ENCODE data around the gene WDR7. TPM values are rescaled to one million over a fixed set of nuclear protein-coding genes. Genes with fewer than 3 reads are reported as not detected.

Gene WDR7
- total RNA-seq, 3 donors from 2014 or later: 21.2 to 22.3 (median 22.1) TPM

GRCh38 chr18:56831988-56832387 lies 180.8 kb downstream of the WDR7 start:
- ATAC-seq (no peak), DNase-seq (no peak)
- Mint-ChIP-seq H3K9me3 (peaks cover 3% of the 10 kb centered on the region), H3K27me3 (ENCODE audit: low read depth) (no peaks in the 10 kb centered on the region), H3K4me3 (no peak overlapping the region), H3K4me1 (ENCODE audit: low read depth) (no peaks in the 10 kb centered on the region), H3K36me3 (ENCODE audit: insufficient read depth) (peaks cover 36% of the 10 kb centered on the region)

- no peaks in the 10 kb centered on the region for H3K27me3 Mint-ChIP-seq (ENCODE audit: low read depth)
Observed at GRCh38 chr18:56835331-56835730, 184.2 kb downstream of the WDR7 start.

GRCh38 chr18:56836173-56836572 lies 185.0 kb downstream of the WDR7 start:
- Mint-ChIP-seq H3K36me3 (ENCODE audit: insufficient read depth) (peaks cover 17% of the 10 kb centered on the region), H3K4me1 (ENCODE audit: low read depth) (no peaks in the 10 kb centered on the region), H3K27me3 (ENCODE audit: low read depth) (no peaks in the 10 kb centered on the region), H3K9me3 (no peaks in the 10 kb centered on the region), H3K4me3 (no peak overlapping the region)
- DNase-seq (no peak), ATAC-seq (no peak)

More at GRCh38 chr18:56835331-56835730, 184.2 kb downstream of the WDR7 start:
- H3K4me1 Mint-ChIP-seq (ENCODE audit: low read depth): no peaks in the 10 kb centered on the region
- no peak for DNase-seq
- H3K36me3 Mint-ChIP-seq (ENCODE audit: insufficient read depth): peaks cover 23% of the 10 kb centered on the region
- no peaks in the 10 kb centered on the region for H3K9me3 Mint-ChIP-seq
- no peak overlapping the region for H3K4me3 Mint-ChIP-seq
- no peak for ATAC-seq

- H3K27me3 Mint-ChIP-seq (ENCODE audit: low read depth): no peaks in the 10 kb centered on the region
- DNase-seq (no peak), ATAC-seq (no peak)
- H3K4me3 Mint-ChIP-seq: no peak overlapping the region
- H3K9me3 Mint-ChIP-seq: peaks cover 4% of the 10 kb centered on the region
- H3K36me3 Mint-ChIP-seq (ENCODE audit: insufficient read depth): peaks cover 15% of the 10 kb centered on the region
- H3K4me1 Mint-ChIP-seq (ENCODE audit: low read depth): no peaks in the 10 kb centered on the region
Observed at GRCh38 chr18:56841836-56842235, 190.7 kb downstream of the WDR7 start.

- DNase-seq (no peak), ATAC-seq (no peak)
- Mint-ChIP-seq H3K4me3 (no peak overlapping the region), H3K4me1 (ENCODE audit: low read depth) (no peaks in the 10 kb centered on the region), H3K36me3 (ENCODE audit: insufficient read depth) (peaks cover 16% of the 10 kb centered on the region), H3K9me3 (peaks cover 9% of the 10 kb centered on the region), H3K27me3 (ENCODE audit: low read depth) (no peaks in the 10 kb centered on the region)
Observed at GRCh38 chr18:56843241-56843640, 192.1 kb downstream of the WDR7 start.

- Mint-ChIP-seq H3K36me3 (ENCODE audit: insufficient read depth) (peaks cover 26% of the 10 kb centered on the region), H3K4me3 (no peak overlapping the region), H3K4me1 (ENCODE audit: low read depth) (no peaks in the 10 kb centered on the region), H3K9me3 (peaks cover 16% of the 10 kb centered on the region), H3K27me3 (ENCODE audit: low read depth) (no peaks in the 10 kb centered on the region)
- DNase-seq: no peak
- no peak for ATAC-seq
Observed at GRCh38 chr18:56844556-56844955, 193.4 kb downstream of the WDR7 start.

GRCh38 chr18:56851774-56852173 lies 200.6 kb downstream of the WDR7 start:
- Mint-ChIP-seq H3K4me3 (no peak overlapping the region), H3K4me1 (ENCODE audit: low read depth) (peaks cover 2% of the 10 kb centered on the region), H3K36me3 (ENCODE audit: insufficient read depth) (peaks cover 26% of the 10 kb centered on the region), H3K27me3 (ENCODE audit: low read depth) (no peaks in the 10 kb centered on the region), H3K9me3 (peaks cover 13% of the 10 kb centered on the region)
- no peak for ATAC-seq
- no peak for DNase-seq

GRCh38 chr18:56853961-56854360 lies 202.8 kb downstream of the WDR7 start:
- DNase-seq (no peak), ATAC-seq (no peak)
- peaks cover 2% of the 10 kb centered on the region for H3K4me1 Mint-ChIP-seq (ENCODE audit: low read depth)
- H3K4me3 Mint-ChIP-seq: no peak overlapping the region
- H3K9me3 Mint-ChIP-seq: peaks cover 2% of the 10 kb centered on the region
- peaks cover 17% of the 10 kb centered on the region for H3K36me3 Mint-ChIP-seq (ENCODE audit: insufficient read depth)
- H3K27me3 Mint-ChIP-seq (ENCODE audit: low read depth): no peaks in the 10 kb centered on the region

- Mint-ChIP-seq H3K9me3 (no peaks in the 10 kb centered on the region), H3K4me3 (no peak overlapping the region), H3K4me1 (ENCODE audit: low read depth) (no peaks in the 10 kb centered on the region), H3K36me3 (ENCODE audit: insufficient read depth) (no peaks in the 10 kb centered on the region), H3K27me3 (ENCODE audit: low read depth) (no peaks in the 10 kb centered on the region)
- no peak for ATAC-seq
- DNase-seq: no peak
Observed at GRCh38 chr18:56861244-56861643, 210.1 kb downstream of the WDR7 start.

GRCh38 chr18:56869189-56869777 lies 218.1 kb downstream of the WDR7 start:
- Mint-ChIP-seq H3K27me3 (ENCODE audit: low read depth) (no peaks in the 10 kb centered on the region), H3K4me1 (ENCODE audit: low read depth) (peaks cover 21% of the 10 kb centered on the region), H3K36me3 (ENCODE audit: insufficient read depth) (no peaks in the 10 kb centered on the region), H3K4me3 (no peak overlapping the region), H3K9me3 (no peaks in the 10 kb centered on the region)
- DNase-seq (no peak), ATAC-seq (no peak)

GRCh38 chr18:56870982-56871381 lies 219.8 kb downstream of the WDR7 start:
- ATAC-seq: no peak
- H3K36me3 Mint-ChIP-seq (ENCODE audit: insufficient read depth): peaks cover 4% of the 10 kb centered on the region
- DNase-seq: no peak
- H3K9me3 Mint-ChIP-seq: no peaks in the 10 kb centered on the region
- H3K27me3 Mint-ChIP-seq (ENCODE audit: low read depth): no peaks in the 10 kb centered on the region
- no peak overlapping the region for H3K4me3 Mint-ChIP-seq
- H3K4me1 Mint-ChIP-seq (ENCODE audit: low read depth): peaks cover 21% of the 10 kb centered on the region

GRCh38 chr18:56872140-56872539 lies 221.0 kb downstream of the WDR7 start:
- H3K36me3 Mint-ChIP-seq (ENCODE audit: insufficient read depth): peaks cover 4% of the 10 kb centered on the region
- DNase-seq: no peak
- peaks cover 21% of the 10 kb centered on the region for H3K4me1 Mint-ChIP-seq (ENCODE audit: low read depth)
- H3K4me3 Mint-ChIP-seq: no peak overlapping the region
- H3K27me3 Mint-ChIP-seq (ENCODE audit: low read depth): no peaks in the 10 kb centered on the region
- no peak for ATAC-seq
- H3K9me3 Mint-ChIP-seq: no peaks in the 10 kb centered on the region

GRCh38 chr18:56873441-56874140 lies 222.4 kb downstream of the WDR7 start:
- no peak overlapping the region for H3K4me3 Mint-ChIP-seq
- peaks cover 4% of the 10 kb centered on the region for H3K36me3 Mint-ChIP-seq (ENCODE audit: insufficient read depth)
- peaks cover 21% of the 10 kb centered on the region for H3K4me1 Mint-ChIP-seq (ENCODE audit: low read depth)
- DNase-seq (no peak), ATAC-seq (no peak)
- H3K27me3 Mint-ChIP-seq (ENCODE audit: low read depth): no peaks in the 10 kb centered on the region
- H3K9me3 Mint-ChIP-seq: no peaks in the 10 kb centered on the region

- H3K4me1 Mint-ChIP-seq (ENCODE audit: low read depth): peaks cover 5% of the 10 kb centered on the region
- H3K27me3 Mint-ChIP-seq (ENCODE audit: low read depth): no peaks in the 10 kb centered on the region
- no peak overlapping the region for H3K4me3 Mint-ChIP-seq
- DNase-seq (no peak), ATAC-seq (no peak)
- peaks cover 3% of the 10 kb centered on the region for H3K9me3 Mint-ChIP-seq
- H3K36me3 Mint-ChIP-seq (ENCODE audit: insufficient read depth): peaks cover 31% of the 10 kb centered on the region
Observed at GRCh38 chr18:56878711-56879110, 227.6 kb downstream of the WDR7 start.

- no peak for DNase-seq
- no peak overlapping the region for H3K4me3 Mint-ChIP-seq
- H3K27me3 Mint-ChIP-seq (ENCODE audit: low read depth): no peaks in the 10 kb centered on the region
- no peak for ATAC-seq
- H3K4me1 Mint-ChIP-seq (ENCODE audit: low read depth): peaks cover 2% of the 10 kb centered on the region
- H3K9me3 Mint-ChIP-seq: peaks cover 6% of the 10 kb centered on the region
- H3K36me3 Mint-ChIP-seq (ENCODE audit: insufficient read depth): peaks cover 46% of the 10 kb centered on the region
Observed at GRCh38 chr18:56884511-56884910, 233.4 kb downstream of the WDR7 start.
